Fibroblast of skin of left biceps (primary cell): ENCODE results near the gene RAB3IP.
"Not testable (repeated sequence)": the region's sequence is repeated elsewhere in the genome, so short reads cannot be mapped to it uniquely, and the experiment has no call there.

ENCODE experiments used
- DNase-seq, 2 experiments: peaks; one replicate each; pipeline ENCODE4 v3.0.0-alpha.2; 2013; ENCODE audit warnings: low read depth in 2 of 2

Gene RAB3IP

GRCh38 chr12:69834576-69834975 lies 95.9 kb downstream of the RAB3IP start:
- DNase-seq, result no peak

GRCh38 chr12:69835081-69835480 lies 96.4 kb downstream of the RAB3IP start:
- DNase-seq, result no peak

- no peak for DNase-seq
Measured at GRCh38 chr12:69836015-69836414, 97.4 kb downstream of the RAB3IP start.

- DNase-seq, result no peak
Measured at GRCh38 chr12:69837191-69837590, 98.5 kb downstream of the RAB3IP start.

- DNase-seq, result no peak
Measured at GRCh38 chr12:69837657-69838415, 99.2 kb downstream of the RAB3IP start.

DNA sequence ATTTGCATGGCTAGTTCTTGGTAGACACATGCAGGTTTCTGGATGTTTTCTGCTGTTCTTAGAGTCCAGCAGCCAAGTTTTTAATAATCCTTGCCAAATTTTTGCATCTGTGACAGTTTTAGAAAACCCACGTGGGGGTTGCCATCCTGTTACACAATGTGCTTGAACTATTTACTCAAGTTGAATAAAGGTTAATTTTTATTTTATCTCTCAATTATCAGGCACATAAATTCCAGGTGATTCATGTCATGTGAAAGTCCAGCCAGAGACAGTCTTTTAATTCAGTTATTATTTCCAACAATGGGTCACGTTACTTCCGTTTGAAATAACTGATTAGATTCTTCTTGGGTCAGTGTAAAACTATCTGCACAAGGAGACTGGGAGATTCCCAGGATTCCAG lies 102.1 kb downstream of the RAB3IP start:
- DNase-seq, result no peak

DNA sequence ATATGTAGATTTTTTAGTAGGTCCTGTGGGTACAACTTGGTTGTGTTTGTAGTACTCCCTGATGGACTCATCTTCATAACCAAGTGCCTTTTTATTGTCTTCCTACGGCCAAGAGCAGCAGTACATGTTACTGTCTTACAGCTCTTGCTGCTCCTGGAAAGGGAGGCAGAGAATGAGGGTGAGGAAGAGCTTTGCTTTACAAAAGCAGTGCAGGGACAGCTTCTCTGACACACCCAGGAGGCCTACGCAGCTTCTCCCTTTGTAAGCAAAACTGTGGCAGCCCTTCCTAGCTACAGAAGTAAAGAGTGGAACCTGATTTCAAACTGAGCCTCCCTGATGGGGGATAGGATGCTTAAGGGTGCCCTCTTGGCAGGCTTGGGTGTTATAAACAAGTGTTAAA lies 104.9 kb downstream of the RAB3IP start:
- DNase-seq, result no peak

DNA sequence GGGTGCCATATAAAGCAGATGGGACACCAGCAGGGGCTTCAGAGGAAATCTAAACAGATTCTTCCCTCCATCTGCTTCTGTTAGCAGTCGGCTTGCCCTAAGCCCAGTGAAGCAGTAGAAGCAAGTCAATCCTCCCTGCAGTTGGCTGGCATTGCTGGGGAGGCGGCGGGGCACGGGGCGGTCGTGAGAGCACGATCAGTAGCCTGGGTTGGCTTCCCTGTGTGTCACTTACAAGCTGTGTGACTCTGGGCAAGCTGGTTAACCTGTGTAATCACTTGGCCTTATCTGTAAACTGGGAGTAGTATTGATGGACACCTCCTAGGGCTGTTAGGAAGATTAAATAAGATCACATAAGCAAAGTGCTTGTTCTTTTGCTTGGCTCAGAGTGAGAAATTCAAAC lies 105.8 kb downstream of the RAB3IP start:
- no peak for DNase-seq

DNA sequence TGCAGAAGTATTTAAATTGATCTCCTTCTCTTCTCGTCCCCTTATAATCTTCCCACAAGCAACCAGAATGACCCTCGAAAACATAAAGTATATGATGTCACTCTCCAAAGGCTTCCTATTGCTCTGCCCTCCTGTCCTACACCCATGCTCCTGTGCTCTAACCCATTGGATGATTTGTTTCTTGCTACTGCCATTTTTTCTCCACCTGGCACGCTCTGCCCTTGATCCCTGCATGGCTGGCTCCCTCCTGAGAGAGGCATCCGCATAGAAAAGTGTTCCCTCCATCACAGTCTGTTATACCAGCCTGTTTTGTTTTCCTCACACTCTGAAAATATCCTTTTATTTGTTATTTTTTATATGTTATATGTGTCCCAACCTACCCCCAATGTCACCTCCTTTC lies 106.2 kb downstream of the RAB3IP start:
- no peak for DNase-seq

DNA sequence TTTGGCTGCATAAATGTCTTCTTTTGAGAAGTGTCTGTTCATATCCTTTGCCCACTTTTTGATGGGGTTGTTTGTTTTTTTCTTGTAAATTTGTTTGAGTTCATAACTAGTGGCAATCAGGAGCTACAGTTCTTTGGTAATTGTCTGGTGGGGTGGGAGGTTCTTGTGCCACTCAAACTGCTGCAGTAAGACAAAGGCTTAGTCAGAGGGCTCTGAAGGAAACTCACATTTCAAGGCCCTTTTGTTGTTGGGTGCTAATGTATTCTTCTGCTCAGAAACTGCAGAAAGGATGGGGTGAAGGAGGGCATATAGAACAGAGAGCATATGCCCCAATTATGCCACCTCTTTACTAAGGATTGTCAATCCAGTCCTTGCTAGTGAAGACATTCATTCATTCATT lies 108.3 kb downstream of the RAB3IP start:
- DNase-seq, result no peak

- peak; percentile 17 to 20 for DNase-seq
Measured at GRCh38 chr12:69851976-69852375, 113.3 kb downstream of the RAB3IP start.

DNA sequence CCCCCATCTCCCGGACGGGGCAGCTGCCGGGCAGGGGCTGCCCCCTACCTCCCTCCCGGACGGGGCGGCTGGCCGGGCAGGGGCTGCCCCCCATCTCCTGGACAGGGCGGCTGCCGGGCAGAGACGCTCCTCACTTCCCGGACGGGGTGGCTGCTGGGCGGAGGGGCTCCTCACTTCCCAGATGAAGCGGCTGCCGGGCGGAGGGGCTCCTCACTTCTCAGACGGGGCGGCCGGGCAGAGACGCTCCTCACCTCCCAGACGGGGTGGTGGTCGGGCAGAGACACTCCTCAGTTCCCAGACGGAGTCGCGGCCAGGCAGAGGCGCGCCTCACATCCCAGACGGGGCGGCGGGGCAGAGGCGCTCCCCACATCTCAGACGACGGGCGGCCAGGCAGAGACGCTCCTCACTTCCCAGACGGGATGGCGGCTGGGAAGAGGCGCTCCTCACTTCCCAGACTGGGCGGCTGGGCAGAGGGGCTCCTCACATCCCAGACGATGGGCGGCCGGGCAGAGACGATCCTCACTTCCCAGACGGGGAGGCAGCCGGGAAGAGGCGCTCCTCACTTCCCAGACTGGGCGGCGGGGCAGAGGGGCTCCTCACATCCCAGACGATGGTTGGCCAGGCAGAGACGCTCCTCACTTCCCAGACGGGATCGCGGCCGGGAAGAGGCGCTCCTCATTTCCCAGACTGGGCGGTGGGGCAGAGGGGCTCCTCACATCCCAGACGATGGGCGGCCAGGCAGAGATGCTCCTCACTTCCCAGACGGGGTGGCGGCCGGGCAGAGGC lies 114.7 kb downstream of the RAB3IP start:
- DNase-seq, result not testable (repeated sequence)

DNA sequence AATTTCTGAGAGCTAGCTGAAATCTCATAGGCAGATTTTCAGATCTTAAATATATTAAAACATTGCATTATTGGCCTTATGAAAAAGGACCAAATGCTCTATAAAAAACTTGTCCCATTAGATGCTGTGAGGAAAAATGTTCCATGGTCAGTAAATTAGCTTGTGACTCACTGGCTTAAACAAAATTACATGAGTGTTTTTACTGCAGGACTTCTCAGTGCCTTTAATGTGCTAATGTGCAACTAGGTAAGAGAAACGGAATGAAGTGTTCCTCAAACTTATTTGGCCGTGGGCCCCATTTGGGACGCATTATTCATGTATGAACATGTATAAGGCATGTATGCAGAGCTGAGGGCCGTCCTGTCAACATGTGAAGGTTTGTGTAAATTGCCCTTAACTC lies 128.0 kb downstream of the RAB3IP start:
- DNase-seq, result no peak

- DNase-seq, result no peak
Measured at GRCh38 chr12:69868695-69869094, 130.0 kb downstream of the RAB3IP start.

- no peak for DNase-seq
Measured at GRCh38 chr12:69872804-69873203, 134.1 kb downstream of the RAB3IP start.
